Parathyroid adenoma (tissue), 2 donors: ENCODE results near the gene SLC6A12.

Experiments used
- H2AFZ ChIP-seq: fragments of 300-600 bp; sonication (generic); one replicate; pipeline ENCODE4 v1.7.0; 2017; ENCODE audit warnings: antibody characterized with exemption, mild to moderate bottlenecking
- H3K27ac ChIP-seq: fragments of 300-600 bp; sonication (generic); one replicate; pipeline ENCODE4 v1.7.0; 2017
- H3K27me3 ChIP-seq: fragments of 300-600 bp; sonication (generic); one replicate; pipeline ENCODE4 v1.7.0; 2017; ENCODE audit warnings: low read length; ENCODE audit not compliant: control insufficient read depth, insufficient read depth
- H3K36me3 ChIP-seq: fragments of 300-600 bp; sonication (generic); one replicate; pipeline ENCODE4 v1.7.0; 2017; ENCODE audit warnings: low read length; ENCODE audit not compliant: control insufficient read depth, insufficient read depth
- H3K4me1 ChIP-seq: fragments of 300-600 bp; sonication (generic); one replicate; pipeline ENCODE4 v1.7.0; 2017; ENCODE audit warnings: control low read depth
- H3K4me2 ChIP-seq: fragments of 300-600 bp; sonication (generic); one replicate; pipeline ENCODE4 v1.7.0; 2017; ENCODE audit warnings: low read length
- H3K4me3 ChIP-seq: fragments of 300-600 bp; sonication (generic); one replicate; pipeline ENCODE4 v1.7.0; 2017; ENCODE audit warnings: low read depth, low read length
- H3K79me2 ChIP-seq: fragments of 300-600 bp; sonication (generic); one replicate; pipeline ENCODE4 v1.7.0; 2017; ENCODE audit warnings: control low read depth
- H3K9ac ChIP-seq: fragments of 300-600 bp; sonication (generic); one replicate; pipeline ENCODE4 v1.7.0; 2017; ENCODE audit warnings: mild to moderate bottlenecking
- H3K9me3 ChIP-seq: fragments of 300-600 bp; sonication (generic); one replicate; pipeline ENCODE4 v1.7.0; 2017; ENCODE audit warnings: low read length; ENCODE audit not compliant: control insufficient read depth
- CTCF ChIP-seq: fragments of 300-600 bp; sonication (generic); IDR thresholded peaks from one replicate; pipeline ENCODE4 v1.7.0; 2017; ENCODE audit warnings: antibody characterized with exemption, mild to moderate bottlenecking
- donor health status: primary hyperparathyroidism.

The SLC6A12 gene

GRCh38 chr12:204261-204678, 9.7 kb downstream of the SLC6A12 start:
- Histone ChIP-seq H3K9me3 (no peaks in the 10 kb centered on the region), H3K4me3 (peak overlapping the region; percentile 43), H3K4me2 (peak overlapping the region; percentile 81), H3K79me2 (no peaks in the 10 kb centered on the region), H3K27ac (peak overlapping the region; percentile 21), H3K4me1 (peaks cover 15% of the 10 kb centered on the region), H3K36me3 (no peaks in the 10 kb centered on the region), H3K9ac (no peak overlapping the region), H3K27me3 (no peaks in the 10 kb centered on the region), H2AFZ (peak overlapping the region; percentile 92)
- TF ChIP-seq CTCF = no peak

DNA sequence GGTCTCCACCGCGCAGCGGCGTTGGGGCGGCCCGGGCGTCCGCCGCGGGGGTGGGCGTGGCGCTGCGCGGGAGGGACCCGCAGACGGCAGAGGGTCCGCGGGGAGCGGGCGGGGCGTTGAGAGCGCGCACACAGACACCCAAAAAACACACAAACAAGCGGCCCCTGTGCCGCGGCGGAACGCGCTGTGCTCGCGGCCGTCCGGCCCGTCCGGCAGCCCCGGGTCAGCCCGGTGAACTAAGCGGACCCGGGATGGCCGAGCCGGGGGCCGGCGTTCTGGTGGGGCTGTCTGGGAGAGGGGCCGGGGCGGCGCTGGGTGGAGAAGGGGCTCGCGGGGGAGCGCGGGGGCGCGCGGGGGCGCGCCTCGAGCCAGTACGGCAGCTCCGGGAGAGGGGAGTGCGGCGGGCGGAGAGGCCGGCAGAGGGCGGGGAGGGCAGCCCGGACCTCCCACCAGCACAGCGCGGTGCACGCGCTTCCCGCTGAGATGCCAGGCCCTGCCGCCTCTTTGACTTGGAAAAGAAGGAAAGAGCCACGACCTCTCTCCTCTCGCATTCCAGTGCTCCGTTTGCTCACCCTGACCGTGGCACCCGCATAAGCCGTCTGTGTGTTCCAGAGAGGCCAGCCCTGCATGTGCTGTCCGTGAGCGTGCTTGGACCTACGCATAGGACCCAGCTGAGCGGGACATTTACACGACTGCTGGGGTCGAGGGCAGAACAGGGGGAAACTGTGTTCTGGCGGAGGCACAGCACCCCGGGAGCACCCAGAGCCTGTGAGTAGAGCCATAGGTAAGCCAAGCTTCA, 10.3 kb downstream of the SLC6A12 start:
- Histone ChIP-seq H2AFZ (peak overlapping the region; percentile 92), H3K4me3 (peak overlapping the region; percentile 43), H3K27ac (peak overlapping the region; percentile 21), H3K79me2 (no peaks in the 10 kb centered on the region), H3K36me3 (no peaks in the 10 kb centered on the region), H3K4me2 (peak overlapping the region; percentile 81), H3K9ac (peak overlapping the region; percentile 65), H3K27me3 (no peaks in the 10 kb centered on the region), H3K4me1 (peaks cover 21% of the 10 kb centered on the region), H3K9me3 (no peaks in the 10 kb centered on the region)
- peak; percentile 25 for TF ChIP-seq CTCF

- Histone ChIP-seq H3K36me3 (no peaks in the 10 kb centered on the region), H3K79me2 (no peaks in the 10 kb centered on the region), H2AFZ (peak overlapping the region; percentile 92), H3K4me1 (peaks cover 21% of the 10 kb centered on the region), H3K4me3 (peak overlapping the region; percentile 43), H3K4me2 (peak overlapping the region; percentile 81), H3K27ac (peak overlapping the region; percentile 21), H3K9ac (no peak overlapping the region), H3K9me3 (no peaks in the 10 kb centered on the region), H3K27me3 (no peaks in the 10 kb centered on the region)
- TF ChIP-seq CTCF = no peak
Measured at GRCh38 chr12:203074-203461, 10.9 kb downstream of the SLC6A12 start.

DNA sequence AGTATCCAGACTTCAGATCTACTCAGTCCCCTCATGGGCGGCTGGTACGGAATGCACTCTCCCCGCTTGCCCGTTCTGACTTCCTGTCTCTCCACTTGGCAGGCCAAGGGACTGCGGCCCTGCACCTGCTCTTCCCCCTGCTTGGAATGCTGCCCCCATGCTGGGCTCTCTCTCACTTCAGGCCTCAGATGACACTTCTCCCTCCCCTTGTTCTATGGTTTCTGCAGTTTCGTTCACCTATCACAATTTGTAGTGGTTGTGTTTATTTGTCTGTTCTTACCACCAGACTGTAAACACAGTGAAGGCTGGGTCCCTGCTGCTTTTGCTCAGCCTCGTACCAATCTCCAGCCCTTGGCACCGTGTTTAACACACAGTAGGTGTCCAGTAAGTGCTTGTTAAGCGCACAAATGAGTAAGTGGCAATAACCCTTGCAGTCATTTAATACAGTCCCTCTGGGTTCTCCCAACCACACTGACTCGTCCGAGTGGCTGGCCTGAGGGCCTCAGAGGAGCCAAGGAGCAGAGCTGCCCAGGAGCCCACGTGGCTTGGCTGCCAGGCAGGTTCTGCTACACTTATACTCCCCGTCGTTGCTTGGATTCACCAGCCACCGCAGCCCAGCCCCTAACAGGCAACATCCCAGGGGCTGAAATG, 11.8 kb downstream of the SLC6A12 start:
- peaks cover 21% of the 10 kb centered on the region for H3K4me1 ChIP-seq
- peak overlapping the region; percentile 71 for H2AFZ ChIP-seq
- no peaks in the 10 kb centered on the region for H3K79me2 ChIP-seq
- H3K9ac ChIP-seq = no peak overlapping the region
- H3K27ac ChIP-seq = peak overlapping the region; percentile 63
- H3K36me3 ChIP-seq = no peaks in the 10 kb centered on the region
- TF ChIP-seq CTCF = no peak
- H3K9me3 ChIP-seq = no peaks in the 10 kb centered on the region
- H3K4me3 ChIP-seq = no peak overlapping the region
- no peaks in the 10 kb centered on the region for H3K27me3 ChIP-seq
- H3K4me2 ChIP-seq = no peak overlapping the region
